ENCODE measurements around the gene PIWIL4.

PIWIL4 gene

DNA sequence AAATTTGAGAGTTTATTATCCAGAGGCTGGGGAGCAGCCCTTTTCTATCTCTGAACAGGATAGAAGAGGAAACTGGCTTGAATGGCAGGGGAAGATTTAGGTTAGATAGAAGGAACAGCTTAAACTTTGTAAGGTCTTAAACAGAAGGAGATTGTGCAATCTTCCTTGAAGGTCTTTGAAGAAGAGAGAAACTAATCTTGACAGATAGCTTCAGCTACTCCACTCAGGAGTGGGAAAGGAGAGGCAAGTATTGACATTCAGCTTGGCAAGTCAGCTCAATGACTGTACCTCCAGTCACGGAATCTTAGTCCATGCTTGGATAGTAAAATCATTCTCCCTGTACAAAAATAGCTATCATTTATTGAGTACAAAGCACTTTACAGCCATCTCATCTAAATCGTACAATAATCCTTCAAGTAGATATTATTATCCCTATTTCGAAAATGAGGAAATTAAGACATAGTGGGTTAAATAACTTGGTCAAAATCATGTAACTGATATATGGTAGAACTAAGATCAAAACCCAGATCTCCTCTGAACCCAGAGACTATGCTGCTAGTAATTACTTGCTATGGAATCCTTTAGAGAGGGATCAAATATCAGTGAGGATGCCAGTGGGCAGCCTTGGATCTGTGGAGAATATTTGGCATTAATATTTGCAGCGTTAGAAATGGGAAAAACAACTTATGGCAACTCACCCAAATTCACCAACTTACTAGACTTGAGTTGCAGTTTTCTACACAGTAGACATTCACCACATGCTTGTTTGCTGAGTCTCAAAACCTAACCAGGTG, 40.3 kb upstream of the PIWIL4 start:
- DNase-seq (ENCODE audit: low read depth) = no peak
- H3K4me3 ChIP-seq (ENCODE audit: low read length) = no peak overlapping the region
- no peak for TF ChIP-seq CTCF (conservative IDR thresholded peaks at IDR 0.05; ENCODE audit: low read length)

DNA sequence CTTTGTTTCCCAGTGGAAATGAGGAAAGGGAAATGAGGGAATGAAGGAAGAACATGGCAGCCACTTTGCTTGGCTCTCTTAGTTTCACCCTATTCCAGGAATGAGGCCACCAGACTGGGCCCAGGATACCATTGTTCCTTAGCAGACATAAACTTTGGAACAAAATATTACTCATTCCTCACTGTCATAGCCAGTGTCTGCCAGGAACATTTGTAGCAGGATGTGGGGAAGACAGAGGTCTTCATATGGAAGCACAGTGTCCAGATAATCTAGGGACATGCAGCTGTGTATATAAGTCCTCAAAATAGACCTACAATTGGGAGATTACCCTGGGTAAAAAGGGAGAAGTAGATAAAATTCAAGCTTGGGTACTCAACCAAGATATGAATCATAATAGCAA, 38.6 kb upstream of the PIWIL4 start:
- no peak for TF ChIP-seq CTCF (conservative IDR thresholded peaks at IDR 0.05; ENCODE audit: low read length)
- no peak for DNase-seq (ENCODE audit: low read depth)
- H3K4me3 ChIP-seq (ENCODE audit: low read length) = no peak overlapping the region

- no peak for TF ChIP-seq CTCF (conservative IDR thresholded peaks at IDR 0.05; ENCODE audit: low read length)
- DNase-seq (ENCODE audit: low read depth) = no peak
- no peak overlapping the region for H3K4me3 ChIP-seq (ENCODE audit: low read length)
Observed at GRCh38 chr11:94532211-94532610, 35.0 kb upstream of the PIWIL4 start.

DNA sequence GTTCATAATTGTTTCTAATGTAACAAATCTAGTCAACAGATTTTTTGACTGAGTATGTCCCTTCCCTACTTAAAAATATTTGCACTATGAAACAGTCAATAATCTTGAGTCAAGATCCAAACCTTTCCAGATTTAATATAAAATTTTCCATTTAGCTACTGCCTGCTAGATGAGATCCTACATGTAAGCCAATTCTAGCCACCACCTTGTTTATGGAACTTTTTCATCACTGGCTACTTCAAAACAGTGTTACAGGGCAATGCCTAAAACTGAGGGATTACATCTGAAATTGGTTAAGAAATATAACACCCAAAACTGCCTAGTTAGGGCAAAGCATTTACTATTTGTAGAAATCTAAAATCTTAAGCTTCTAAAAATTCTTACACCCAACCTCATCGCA, 34.0 kb upstream of the PIWIL4 start:
- no peak for DNase-seq (ENCODE audit: low read depth)
- H3K4me3 ChIP-seq (ENCODE audit: low read length) = no peak overlapping the region
- no peak for TF ChIP-seq CTCF (conservative IDR thresholded peaks at IDR 0.05; ENCODE audit: low read length)

- H3K4me3 ChIP-seq (ENCODE audit: low read length) = no peak overlapping the region
- no peak for DNase-seq (ENCODE audit: low read depth)
- no peak for TF ChIP-seq CTCF (conservative IDR thresholded peaks at IDR 0.05; ENCODE audit: low read length)
Observed at GRCh38 chr11:94533696-94534630, 33.2 kb upstream of the PIWIL4 start.

- H3K4me3 ChIP-seq (ENCODE audit: low read length) = no peak overlapping the region
- no peak for TF ChIP-seq CTCF (conservative IDR thresholded peaks at IDR 0.05; ENCODE audit: low read length)
- DNase-seq (ENCODE audit: low read depth) = no peak
Observed at GRCh38 chr11:94536386-94536785, 30.8 kb upstream of the PIWIL4 start.

Data from AG10803 (cell line).